Mesendoderm (in vitro differentiated cells): Measurements from ENCODE around the gene ACOT12. TPM values are rescaled to one million over a fixed set of nuclear protein-coding genes. Genes with fewer than 3 reads are reported as not detected.

Experiments
- DNase-seq: peaks from one replicate; pipeline ENCODE4 v3.0.0; 2013
- H2AK5ac ChIP-seq: 2 replicates; pipeline ENCODE4 v1.6.1; 2013; ENCODE audit warnings: low read length, inconsistent platforms
- H2BK120ac ChIP-seq: 2 replicates; pipeline ENCODE4 v1.6.1; 2013; ENCODE audit warnings: low read depth, mild to moderate bottlenecking, low read length, moderate library complexity, mixed read lengths
- H2BK15ac ChIP-seq: replicated peaks from 2 replicates; pipeline ENCODE4 v1.6.1; 2013; ENCODE audit warnings: low read depth, mild to moderate bottlenecking, moderate library complexity
- H2BK5ac ChIP-seq: 2 replicates; pipeline ENCODE4 v1.6.1; 2013; ENCODE audit warnings: low read length, inconsistent platforms
- H3K18ac ChIP-seq: 2 replicates; pipeline ENCODE4 v1.6.1; 2013; ENCODE audit warnings: mild to moderate bottlenecking, low read length, mixed read lengths
- H3K23ac ChIP-seq: one replicate; pipeline ENCODE4 v1.6.1; 2013; ENCODE audit warnings: low read length
- H3K27ac ChIP-seq: 2 replicates; pipeline ENCODE4 v1.5.1; 2013; ENCODE audit warnings: low read depth, mild to moderate bottlenecking, inconsistent platforms, low read length, moderate library complexity
- H3K27me3 ChIP-seq: 2 replicates; pipeline ENCODE4 v1.6.1; 2013; ENCODE audit warnings: low read length, control low read depth, mild to moderate bottlenecking, inconsistent platforms; ENCODE audit not compliant: insufficient read depth, poor library complexity
- H3K36me3 ChIP-seq: 2 replicates; pipeline ENCODE4 v1.6.1; 2013; ENCODE audit warnings: low read length, inconsistent platforms; ENCODE audit not compliant: control insufficient read depth, insufficient read depth
- H3K4ac ChIP-seq: one replicate; pipeline ENCODE4 v1.6.1; 2013; ENCODE audit warnings: low read depth, mild to moderate bottlenecking, low read length, moderate library complexity
- H3K4me1 ChIP-seq: 2 replicates; pipeline ENCODE4 v1.6.1; 2013; ENCODE audit warnings: low read depth, low read length, inconsistent platforms; ENCODE audit not compliant: control insufficient read depth
- H3K4me2 ChIP-seq: 2 replicates; pipeline ENCODE4 v1.6.1; 2013; ENCODE audit warnings: low read length
- H3K4me3 ChIP-seq: 2 replicates; pipeline ENCODE4 v1.5.1; 2013; ENCODE audit warnings: mild to moderate bottlenecking, low read length
- H3K56ac ChIP-seq: one replicate; pipeline ENCODE4 v1.6.1; 2013; ENCODE audit warnings: low read length
- H3K79me1 ChIP-seq: 2 replicates; pipeline ENCODE4 v1.6.1; 2013; ENCODE audit warnings: low read length, inconsistent platforms
- H3K79me2 ChIP-seq: 2 replicates; pipeline ENCODE4 v1.6.1; 2013; ENCODE audit warnings: mild to moderate bottlenecking, low read length; ENCODE audit not compliant: control insufficient read depth, insufficient read depth
- H3K9ac ChIP-seq: 2 replicates; pipeline ENCODE4 v1.6.1; 2013; ENCODE audit warnings: low read length, inconsistent platforms
- H4K5ac ChIP-seq: one replicate; pipeline ENCODE4 v1.6.1; 2013; ENCODE audit warnings: low read length
- H4K8ac ChIP-seq: one replicate; pipeline ENCODE4 v1.6.1; 2013; ENCODE audit warnings: low read depth, mild to moderate bottlenecking, control low read depth, low read length, moderate library complexity
- WGBS: extraction: QIAGEN DNeasy Blood & Tissue Kit; methylation state at CpG from one replicate; pipeline ENCODE4 v1.1.7; 2013; ENCODE audit warnings: low lambda C conversion rate, missing lambda C conversion rate; ENCODE audit not compliant: insufficient coverage; ENCODE audit errors: extremely low coverage; 5-methylcytosine and 5-hydroxymethylcytosine counted together
- polyA plus RNA-seq, 2 experiments: library from polyadenylated mRNA; stranded (reverse); fragments of 200-250 nt; gene quantifications; one replicate each; pipeline ENCODE4 v1.2.3, GENCODE V29; 2013

The ACOT12 gene
- 0.08 TPM for polyA plus RNA-seq (2013, experiment 1 of 2)
- 0.13 TPM for polyA plus RNA-seq (2013, experiment 2 of 2)

DNA sequence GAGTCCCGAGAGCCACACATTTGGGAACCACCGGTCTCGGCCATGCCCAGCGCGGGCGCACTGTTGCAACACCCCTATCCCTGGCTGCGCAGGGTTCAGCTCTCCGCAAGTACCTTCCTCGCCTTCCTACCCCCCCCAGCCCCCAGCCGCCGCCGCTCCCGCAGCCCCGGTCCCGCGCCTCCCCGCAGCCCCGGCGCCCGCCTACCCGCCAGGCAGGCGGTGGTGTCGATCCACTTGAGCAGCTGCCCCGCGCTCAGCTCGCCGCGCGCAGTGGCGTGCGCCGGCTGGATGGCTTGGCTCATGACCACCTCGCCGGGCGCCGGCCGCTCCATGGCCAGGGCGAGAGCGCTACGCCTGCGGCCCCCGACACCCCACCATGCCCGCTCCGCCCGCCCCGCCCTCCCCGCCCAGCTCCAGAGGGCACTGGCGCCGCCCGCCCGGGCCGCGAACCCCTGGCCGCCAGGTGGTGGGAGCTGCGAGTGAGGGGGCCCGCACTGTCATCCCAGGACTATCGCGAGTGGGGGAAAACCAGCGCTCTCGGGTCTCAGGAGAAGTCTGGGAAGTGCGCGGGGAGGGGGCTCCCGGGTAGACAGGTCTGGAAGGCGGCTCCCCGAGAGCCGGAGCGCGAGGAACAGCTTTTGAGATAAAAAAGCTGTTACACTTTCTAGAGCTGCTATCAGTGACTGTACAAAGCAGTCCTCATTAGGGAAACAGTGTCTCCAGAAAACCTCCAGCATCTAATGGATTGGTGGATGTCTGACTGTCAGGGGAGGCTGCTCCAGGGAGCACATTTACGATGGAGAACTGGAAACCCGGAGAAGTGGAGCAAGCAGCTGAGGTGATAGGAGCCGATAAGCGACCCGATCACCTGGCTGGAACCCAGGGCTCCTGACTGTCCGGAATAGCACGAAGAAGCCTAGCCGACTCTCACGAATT is at the start of gene ACOT12:
ACOT12 (minus strand) TSS at position 352 of the 936 bp plus-strand sequence; CDS start at position 332, 20 bp downstream.
- Histone ChIP-seq H3K27ac (no peak within 1 kb of the TSS), H3K23ac (no peak within 1 kb of the TSS), H3K79me2 (no peaks in the 10 kb centered on the region), H4K5ac (no peak within 1 kb of the TSS), H3K79me1 (no peaks in the 10 kb centered on the region), H3K4me3 (peak within 1 kb of the TSS; percentile 25), H3K56ac (peak within 1 kb of the TSS; percentile 67), H3K36me3 (no peaks in the 10 kb centered on the region), H2AK5ac (no peak within 1 kb of the TSS), H3K9ac (peak within 1 kb of the TSS; percentile 34), H2BK5ac (no peak within 1 kb of the TSS), H3K4me2 (peak within 1 kb of the TSS; percentile 62), H4K8ac (no peak within 1 kb of the TSS), H3K18ac (peak within 1 kb of the TSS; percentile 73), H2BK120ac (no peak within 1 kb of the TSS), H2BK15ac (no peak within 1 kb of the TSS), H3K4ac (no peak within 1 kb of the TSS), H3K4me1 (no peaks in the 10 kb centered on the region), H3K27me3 (no peaks in the 10 kb centered on the region)
- WGBS = no CpG with 5 or more reads among the region's 77 CpGs
- DNase-seq = peak; percentile 53

DNA sequence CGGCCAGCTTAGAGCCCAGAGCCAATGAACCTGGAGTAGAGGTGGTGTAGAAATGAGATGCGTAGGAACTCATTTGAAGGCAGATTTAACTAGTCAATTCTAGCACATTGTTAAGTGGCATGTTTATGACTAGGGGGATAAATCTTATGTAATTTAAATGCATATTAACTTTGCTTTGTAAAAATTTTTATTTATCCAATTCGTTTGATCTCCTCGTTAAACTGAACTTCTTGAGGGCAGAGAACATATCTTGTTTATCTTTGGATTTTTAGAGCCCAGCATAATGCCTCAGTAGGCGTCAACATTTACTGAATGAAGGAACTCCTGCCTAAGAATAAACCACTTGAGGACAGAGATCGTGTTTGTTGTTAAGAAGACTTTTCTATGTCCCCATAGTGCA is 41.1 kb upstream of the ACOT12 start:
- Histone ChIP-seq H4K5ac (no peak overlapping the region), H3K9ac (no peak overlapping the region), H2BK15ac (no peak overlapping the region), H3K27me3 (no peaks in the 10 kb centered on the region), H2AK5ac (no peak overlapping the region), H3K79me1 (no peaks in the 10 kb centered on the region), H4K8ac (no peak overlapping the region), H3K4me2 (no peak overlapping the region), H3K56ac (no peak overlapping the region), H2BK5ac (no peak overlapping the region), H2BK120ac (no peak overlapping the region), H3K18ac (no peak overlapping the region), H3K36me3 (no peaks in the 10 kb centered on the region), H3K4me3 (no peak overlapping the region), H3K4me1 (no peaks in the 10 kb centered on the region), H3K4ac (no peak overlapping the region), H3K27ac (no peak overlapping the region), H3K23ac (no peak overlapping the region), H3K79me2 (no peaks in the 10 kb centered on the region)
- WGBS = no CpG with 5 or more reads among the region's 6 CpGs
- no peak for DNase-seq

- H3K4me3 ChIP-seq = no peak overlapping the region
- no peak for DNase-seq
- no peaks in the 10 kb centered on the region for H3K4me1 ChIP-seq
- H4K5ac ChIP-seq = no peak overlapping the region
- H3K9ac ChIP-seq = no peak overlapping the region
- no peak overlapping the region for H4K8ac ChIP-seq
- no peaks in the 10 kb centered on the region for H3K79me1 ChIP-seq
- H3K36me3 ChIP-seq = no peaks in the 10 kb centered on the region
- no peak overlapping the region for H2AK5ac ChIP-seq
- no peak overlapping the region for H3K56ac ChIP-seq
- no peak overlapping the region for H2BK5ac ChIP-seq
- no peak overlapping the region for H3K4me2 ChIP-seq
- H3K4ac ChIP-seq = no peak overlapping the region
- H3K79me2 ChIP-seq = no peaks in the 10 kb centered on the region
- H3K27ac ChIP-seq = no peak overlapping the region
- H3K18ac ChIP-seq = no peak overlapping the region
- no peaks in the 10 kb centered on the region for H3K27me3 ChIP-seq
- no peak overlapping the region for H3K23ac ChIP-seq
- no peak overlapping the region for H2BK120ac ChIP-seq
- H2BK15ac ChIP-seq = no peak overlapping the region
Observed at GRCh38 chr5:81429985-81430384, 36.1 kb upstream of the ACOT12 start.

- DNase-seq = no peak
- Histone ChIP-seq H2BK15ac (no peak overlapping the region), H2BK5ac (no peak overlapping the region), H2AK5ac (no peak overlapping the region), H4K5ac (no peak overlapping the region), H3K4me3 (no peak overlapping the region), H4K8ac (no peak overlapping the region), H3K36me3 (no peaks in the 10 kb centered on the region), H3K27me3 (no peaks in the 10 kb centered on the region), H2BK120ac (no peak overlapping the region), H3K27ac (no peak overlapping the region), H3K4ac (no peak overlapping the region), H3K4me1 (no peaks in the 10 kb centered on the region), H3K56ac (no peak overlapping the region), H3K23ac (no peak overlapping the region), H3K9ac (no peak overlapping the region), H3K4me2 (no peak overlapping the region), H3K79me1 (no peaks in the 10 kb centered on the region), H3K79me2 (no peaks in the 10 kb centered on the region), H3K18ac (no peak overlapping the region)
- WGBS = no CpG with 5 or more reads among the region's 3 CpGs
Observed at GRCh38 chr5:81429363-81429762, 35.4 kb upstream of the ACOT12 start.

GRCh38 chr5:81428861-81429260 is 34.9 kb upstream of the ACOT12 start:
- Histone ChIP-seq H3K18ac (no peak overlapping the region), H3K4me1 (no peaks in the 10 kb centered on the region), H3K36me3 (no peaks in the 10 kb centered on the region), H2BK120ac (no peak overlapping the region), H3K56ac (no peak overlapping the region), H3K27me3 (no peaks in the 10 kb centered on the region), H2BK5ac (no peak overlapping the region), H3K23ac (no peak overlapping the region), H3K4me3 (no peak overlapping the region), H2BK15ac (no peak overlapping the region), H4K8ac (no peak overlapping the region), H3K4me2 (no peak overlapping the region), H3K9ac (no peak overlapping the region), H3K4ac (no peak overlapping the region), H4K5ac (no peak overlapping the region), H3K79me1 (no peaks in the 10 kb centered on the region), H3K79me2 (no peaks in the 10 kb centered on the region), H3K27ac (no peak overlapping the region), H2AK5ac (no peak overlapping the region)
- no peak for DNase-seq

- DNase-seq = no peak
- Histone ChIP-seq H2AK5ac (no peak overlapping the region), H3K27ac (no peak overlapping the region), H2BK5ac (no peak overlapping the region), H3K23ac (no peak overlapping the region), H2BK120ac (no peak overlapping the region), H2BK15ac (no peak overlapping the region), H3K79me2 (no peaks in the 10 kb centered on the region), H3K27me3 (no peaks in the 10 kb centered on the region), H3K4me2 (no peak overlapping the region), H3K4me1 (no peaks in the 10 kb centered on the region), H4K8ac (no peak overlapping the region), H3K9ac (no peak overlapping the region), H4K5ac (no peak overlapping the region), H3K79me1 (no peaks in the 10 kb centered on the region), H3K36me3 (no peaks in the 10 kb centered on the region), H3K56ac (no peak overlapping the region), H3K4ac (no peak overlapping the region), H3K18ac (no peak overlapping the region), H3K4me3 (no peak overlapping the region)
- WGBS = no CpG with 5 or more reads among the region's 3 CpGs
Observed at GRCh38 chr5:81428446-81428845, 34.5 kb upstream of the ACOT12 start.
